Astrocyte (in vitro differentiated cells and primary cell): ENCODE data around the gene PARD3B. TPM values are rescaled to one million over a fixed set of nuclear protein-coding genes. Genes with fewer than 3 reads are reported as not detected.

ENCODE experiments used
- DNase-seq: peaks from one replicate; pipeline ENCODE4 v3.0.0-alpha.2; 2010; ENCODE audit warnings: low read depth
- FAIRE-seq: peaks from 2 replicates; lab custom pipeline; 2011; peaks lifted over from hg19 to GRCh38; lab: Jason Lieb, UNC
- H2AFZ ChIP-seq: 2 replicates; pipeline ENCODE4 v1.6.0; 2012; ENCODE audit warnings: low read depth, low read length, inconsistent platforms
- H3K27ac ChIP-seq: 2 replicates; pipeline ENCODE4 v1.5.1; 2011; ENCODE audit warnings: low read depth, low read length, inconsistent platforms
- H3K27me3 ChIP-seq: 2 replicates; pipeline ENCODE4 v1.6.0; 2011; ENCODE audit warnings: low read length, inconsistent platforms; ENCODE audit not compliant: insufficient read depth
- H3K36me3 ChIP-seq: 2 replicates; pipeline ENCODE4 v1.5.1; 2011; ENCODE audit warnings: low read length, inconsistent platforms; ENCODE audit not compliant: insufficient read depth
- H3K4me1 ChIP-seq: 2 replicates; pipeline ENCODE4 v1.5.1; 2011; ENCODE audit warnings: low read length, inconsistent platforms; ENCODE audit not compliant: insufficient read depth
- H3K4me2 ChIP-seq: 2 replicates; pipeline ENCODE4 v1.6.0; 2012; ENCODE audit warnings: low read length, inconsistent platforms
- H3K4me3 ChIP-seq: 2 replicates; pipeline ENCODE4 v1.5.1; 2011; ENCODE audit warnings: low read depth, mild to moderate bottlenecking, low read length, inconsistent platforms; ENCODE audit not compliant: insufficient read depth
- H3K79me2 ChIP-seq: 2 replicates; pipeline ENCODE4 v1.6.0; 2012; ENCODE audit warnings: mild to moderate bottlenecking, low read length, inconsistent platforms; ENCODE audit not compliant: insufficient read depth
- H3K9ac ChIP-seq: 2 replicates; pipeline ENCODE4 v1.6.0; 2012; ENCODE audit warnings: mild to moderate bottlenecking, low read length, inconsistent platforms
- H3K9me3 ChIP-seq: 2 replicates; pipeline ENCODE4 v1.5.1; 2012; ENCODE audit warnings: low read depth, mild to moderate bottlenecking, low read length, inconsistent platforms; ENCODE audit not compliant: insufficient read depth
- H4K20me1 ChIP-seq: 2 replicates; pipeline ENCODE4 v1.6.0; 2012; ENCODE audit warnings: low read length, inconsistent platforms; ENCODE audit not compliant: insufficient read depth
- H3K27ac Mint-ChIP-seq: one replicate; pipeline ENCODE4 v1.8.0; 2021; ENCODE audit warnings: mild to moderate bottlenecking, mixed read lengths; ENCODE audit not compliant: unreplicated experiment
- H3K27me3 Mint-ChIP-seq: one replicate; pipeline ENCODE4 v1.8.0; 2021; ENCODE audit warnings: low read depth, mixed read lengths; ENCODE audit not compliant: unreplicated experiment
- H3K36me3 Mint-ChIP-seq: one replicate; pipeline ENCODE4 v1.8.0; 2021; ENCODE audit warnings: low read depth, mixed read lengths; ENCODE audit not compliant: unreplicated experiment
- H3K4me1 Mint-ChIP-seq: one replicate; pipeline ENCODE4 v1.8.0; 2021; ENCODE audit warnings: low read depth, mixed read lengths; ENCODE audit not compliant: unreplicated experiment
- H3K4me3 Mint-ChIP-seq: one replicate; pipeline ENCODE4 v1.8.0; 2021; ENCODE audit warnings: mild to moderate bottlenecking, moderate library complexity, mixed read lengths; ENCODE audit not compliant: unreplicated experiment
- H3K9me3 Mint-ChIP-seq: one replicate; pipeline ENCODE4 v1.8.0; 2021; ENCODE audit warnings: mild to moderate bottlenecking, mixed read lengths; ENCODE audit not compliant: unreplicated experiment
- CTCF ChIP-seq: IDR thresholded peaks from 2 replicates; pipeline ENCODE4 v1.5.1; 2011; ENCODE audit warnings: low read depth, mild to moderate bottlenecking, inconsistent platforms, low read length, moderate library complexity; ENCODE audit not compliant: insufficient read depth
- EZH2 ChIP-seq: IDR thresholded peaks from 2 replicates; pipeline ENCODE4 v1.6.1; 2012; ENCODE audit warnings: mild to moderate bottlenecking, low read length, inconsistent platforms; ENCODE audit not compliant: insufficient read depth
- total RNA-seq: library from RNA; stranded (reverse); gene quantifications from 2 replicates; pipeline ENCODE4 v1.2.1, GENCODE V29; 2021

Gene PARD3B
- total RNA-seq, 1 donor from 2014 or later, result 6.5 TPM

GRCh38 chr2:205566606-205567168, 1021.4 kb downstream of the PARD3B start:
- Mint-ChIP-seq H3K4me1 (peaks cover 3% of the 10 kb centered on the region), H3K36me3 (no peaks in the 10 kb centered on the region), H3K4me3 (no peak overlapping the region), H3K9me3 (no peaks in the 10 kb centered on the region), H3K27ac (no peak overlapping the region), H3K27me3 (no peaks in the 10 kb centered on the region)
- FAIRE-seq, result no peak
- no peak for TF ChIP-seq CTCF
- no peak for TF ChIP-seq EZH2
- H2AFZ ChIP-seq, result no peak overlapping the region
- H4K20me1 ChIP-seq, result no peaks in the 10 kb centered on the region
- no peaks in the 10 kb centered on the region for H3K36me3 ChIP-seq
- H3K4me3 ChIP-seq, result no peak overlapping the region
- no peak overlapping the region for H3K9ac ChIP-seq
- no peaks in the 10 kb centered on the region for H3K27me3 ChIP-seq
- H3K27ac ChIP-seq, result no peak overlapping the region
- DNase-seq, result no peak
- no peaks in the 10 kb centered on the region for H3K4me1 ChIP-seq
- H3K9me3 ChIP-seq, result no peaks in the 10 kb centered on the region
- H3K4me2 ChIP-seq, result no peak overlapping the region
- no peaks in the 10 kb centered on the region for H3K79me2 ChIP-seq

GRCh38 chr2:205568620-205569019, 1023.3 kb downstream of the PARD3B start:
- no peaks in the 10 kb centered on the region for H3K27me3 ChIP-seq
- Mint-ChIP-seq H3K27ac (no peak overlapping the region), H3K4me1 (peaks cover 3% of the 10 kb centered on the region), H3K4me3 (no peak overlapping the region), H3K9me3 (no peaks in the 10 kb centered on the region), H3K27me3 (no peaks in the 10 kb centered on the region), H3K36me3 (no peaks in the 10 kb centered on the region)
- TF ChIP-seq CTCF (no peak), EZH2 (no peak)
- H3K27ac ChIP-seq, result no peak overlapping the region
- no peak overlapping the region for H2AFZ ChIP-seq
- FAIRE-seq (no peak), DNase-seq (no peak)
- no peaks in the 10 kb centered on the region for H3K9me3 ChIP-seq
- H3K4me2 ChIP-seq, result no peak overlapping the region
- no peak overlapping the region for H3K4me3 ChIP-seq
- no peaks in the 10 kb centered on the region for H4K20me1 ChIP-seq
- H3K4me1 ChIP-seq, result no peaks in the 10 kb centered on the region
- H3K79me2 ChIP-seq, result no peaks in the 10 kb centered on the region
- no peaks in the 10 kb centered on the region for H3K36me3 ChIP-seq
- no peak overlapping the region for H3K9ac ChIP-seq

- H3K4me1 Mint-ChIP-seq, result peaks cover 3% of the 10 kb centered on the region
- Histone ChIP-seq H2AFZ (no peak overlapping the region), H3K9ac (no peak overlapping the region), H3K27ac (no peak overlapping the region), H4K20me1 (no peaks in the 10 kb centered on the region), H3K27me3 (no peaks in the 10 kb centered on the region), H3K4me2 (no peak overlapping the region), H3K4me3 (no peak overlapping the region), H3K4me1 (no peaks in the 10 kb centered on the region), H3K9me3 (no peaks in the 10 kb centered on the region), H3K36me3 (no peaks in the 10 kb centered on the region), H3K79me2 (no peaks in the 10 kb centered on the region)
- TF ChIP-seq EZH2, result no peak
- TF ChIP-seq CTCF, result no peak
- peaks cover 5% of the 10 kb centered on the region for H3K9me3 Mint-ChIP-seq
- no peak overlapping the region for H3K4me3 Mint-ChIP-seq
- no peaks in the 10 kb centered on the region for H3K27me3 Mint-ChIP-seq
- H3K27ac Mint-ChIP-seq, result no peak overlapping the region
- no peaks in the 10 kb centered on the region for H3K36me3 Mint-ChIP-seq
- FAIRE-seq (no peak), DNase-seq (no peak)
Measured at GRCh38 chr2:205570648-205571047, 1025.4 kb downstream of the PARD3B start.
